GM21825 (cell line): ENCODE results near the gene TMIGD1.
A peak's percentile ranks its signal among the peaks of the same experiment; 100 is the strongest.

ENCODE experiments used
- ATAC-seq: cut with Tn5 transposase; IDR thresholded peaks from one replicate; pipeline ENCODE4 v1.9.1; 2021; ENCODE audit warnings: mild to moderate bottlenecking, moderate library complexity; ENCODE audit not compliant: unreplicated experiment

Gene TMIGD1

DNA sequence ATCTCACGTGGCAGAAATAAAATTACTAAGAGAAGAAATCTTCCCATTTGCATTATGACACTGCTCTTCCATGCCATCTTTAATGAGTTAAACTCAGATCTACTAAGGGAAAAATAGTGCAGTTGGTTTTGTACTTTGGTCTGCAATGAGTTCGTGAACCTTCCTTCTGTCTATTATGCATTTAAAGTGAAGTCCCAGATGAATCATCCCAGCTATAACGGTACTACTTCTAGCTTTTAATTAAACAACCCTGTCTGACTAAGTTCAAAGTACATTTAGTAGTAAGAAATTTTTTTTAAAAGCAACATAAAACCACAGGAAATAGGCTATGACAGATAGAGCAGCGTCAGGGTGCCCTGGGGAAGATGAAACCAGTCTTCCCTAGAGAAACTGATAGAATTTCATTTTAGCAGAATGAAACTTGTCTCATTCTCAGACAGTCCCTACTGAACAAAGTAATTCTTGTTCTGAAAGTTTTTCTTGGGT is 1.8 kb downstream of the TMIGD1 start:
- ATAC-seq, result peak; percentile 55

DNA sequence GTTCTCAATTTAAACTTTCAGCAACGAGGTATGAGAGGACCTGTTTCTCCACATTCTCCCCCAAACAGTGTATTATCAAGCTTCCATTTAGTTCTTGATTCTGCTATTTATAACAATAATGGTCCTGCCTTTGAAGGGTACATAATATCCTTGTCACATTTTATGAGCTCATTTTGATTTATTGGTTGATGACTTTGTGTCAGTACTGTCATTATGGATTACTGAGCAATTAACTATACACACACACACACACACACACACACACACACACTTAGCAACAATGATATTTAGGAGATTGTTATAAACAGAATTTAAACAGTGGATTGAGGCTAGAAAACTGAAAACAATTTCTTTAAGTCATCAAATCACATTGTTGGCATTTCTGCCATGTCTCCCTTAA is 7.0 kb downstream of the TMIGD1 start:
- no peak for ATAC-seq

DNA sequence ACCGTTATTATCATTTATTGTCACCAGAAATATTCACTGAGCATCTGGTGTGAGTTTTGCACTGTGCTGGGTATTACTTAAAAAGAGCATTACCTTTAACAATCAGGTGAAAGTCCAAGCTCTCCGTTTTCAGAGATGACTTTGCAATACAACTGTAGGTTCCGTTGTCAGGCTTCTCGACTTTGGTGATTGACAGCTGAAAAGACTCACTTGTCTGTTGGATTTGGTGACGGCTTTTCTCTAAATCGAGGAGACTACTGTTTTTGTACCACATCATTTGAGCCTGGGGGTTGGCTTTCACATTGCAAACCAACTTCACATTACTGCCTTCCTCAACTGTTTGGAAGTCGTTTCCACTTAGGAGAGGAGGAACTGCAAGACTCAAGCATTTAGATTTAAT is 9.1 kb downstream of the TMIGD1 start:
- no peak for ATAC-seq

DNA sequence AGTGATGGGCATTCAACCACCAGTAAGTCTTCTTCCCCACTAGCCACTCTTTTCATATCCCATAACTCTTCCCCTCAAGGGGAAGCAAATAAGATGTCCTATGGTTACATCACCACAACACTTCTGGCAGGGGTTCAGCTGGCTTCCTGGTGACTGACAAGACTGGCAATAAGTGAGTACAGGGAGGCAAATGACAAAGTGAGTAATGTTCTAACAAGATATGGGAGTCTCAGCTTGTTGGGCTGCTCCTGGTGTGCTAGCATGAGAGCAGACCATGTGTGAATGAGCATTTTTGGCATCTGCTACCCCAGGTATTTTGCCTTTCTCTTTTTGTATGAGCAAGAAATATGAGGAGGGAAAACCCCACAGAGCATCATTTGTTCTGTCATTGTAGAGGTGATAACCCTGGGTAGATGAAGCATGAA is 9.9 kb downstream of the TMIGD1 start:
- ATAC-seq, result no peak

DNA sequence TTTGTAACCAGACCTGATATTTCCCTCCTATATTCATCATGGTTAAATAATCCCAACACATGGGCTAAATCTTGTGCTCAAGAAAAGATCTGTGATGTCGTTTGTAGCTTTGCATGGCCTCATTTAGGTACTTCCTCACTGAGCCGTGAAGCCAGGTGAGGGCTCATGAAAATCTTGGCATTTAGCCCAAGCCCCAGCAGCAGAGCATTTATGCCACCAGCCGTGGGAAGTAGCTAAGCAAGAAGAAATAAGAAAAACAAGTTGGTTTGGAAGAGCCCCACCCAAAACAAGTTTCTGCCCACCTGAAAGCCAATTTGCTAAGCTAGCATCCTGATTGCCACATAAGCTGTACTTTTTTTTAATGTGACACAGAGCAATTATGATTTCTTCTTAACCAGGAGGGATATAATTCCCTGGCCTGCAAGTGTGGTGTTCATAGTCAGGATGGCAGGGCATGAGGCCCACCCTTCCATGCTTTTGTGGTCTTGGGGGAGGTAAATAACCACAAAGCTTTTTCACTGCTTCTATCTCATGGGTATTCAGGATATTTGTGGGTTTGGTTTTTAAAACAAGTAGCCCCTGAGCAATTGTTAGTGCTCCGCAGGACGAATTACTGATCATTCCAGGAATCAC is 10.5 kb downstream of the TMIGD1 start:
- no peak for ATAC-seq

DNA sequence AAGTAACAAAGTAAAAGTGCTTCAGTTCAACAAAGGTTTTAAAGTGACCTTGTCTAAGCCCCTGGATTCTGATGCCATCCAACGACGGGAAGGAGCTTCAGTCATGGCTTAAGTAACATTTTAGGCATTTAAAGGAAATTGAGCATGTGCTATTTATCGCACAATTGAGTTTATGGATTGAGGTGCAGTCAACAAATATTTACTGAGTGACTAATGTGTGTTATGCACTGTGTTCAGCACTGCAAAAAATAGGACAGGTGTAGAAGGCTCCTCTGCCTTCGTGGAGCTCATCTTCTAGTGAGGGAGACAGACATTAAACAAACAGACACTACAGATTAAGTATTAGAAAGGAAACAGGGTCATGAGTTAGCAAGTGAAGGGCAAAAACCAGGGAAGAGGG is 12.5 kb downstream of the TMIGD1 start:
- no peak for ATAC-seq

DNA sequence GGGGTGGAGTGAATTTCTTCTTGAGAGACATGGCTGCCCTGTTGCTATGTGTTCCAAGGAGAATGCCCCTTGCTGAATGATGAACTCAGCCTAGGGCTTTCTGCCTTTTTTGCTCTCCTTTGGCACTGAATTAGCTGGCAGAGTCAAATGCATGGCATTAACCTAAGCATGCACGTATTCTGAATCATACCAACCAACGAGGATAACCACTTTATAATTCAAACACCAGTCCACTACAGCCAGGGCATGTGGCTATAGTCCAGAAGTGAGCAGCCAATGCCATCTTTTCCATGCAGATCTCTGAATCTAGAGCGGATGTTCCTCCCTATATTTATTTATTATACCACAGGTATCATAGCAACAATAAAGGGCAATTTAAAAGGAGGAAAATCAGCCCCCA is 15.7 kb downstream of the TMIGD1 start:
- no peak for ATAC-seq

DNA sequence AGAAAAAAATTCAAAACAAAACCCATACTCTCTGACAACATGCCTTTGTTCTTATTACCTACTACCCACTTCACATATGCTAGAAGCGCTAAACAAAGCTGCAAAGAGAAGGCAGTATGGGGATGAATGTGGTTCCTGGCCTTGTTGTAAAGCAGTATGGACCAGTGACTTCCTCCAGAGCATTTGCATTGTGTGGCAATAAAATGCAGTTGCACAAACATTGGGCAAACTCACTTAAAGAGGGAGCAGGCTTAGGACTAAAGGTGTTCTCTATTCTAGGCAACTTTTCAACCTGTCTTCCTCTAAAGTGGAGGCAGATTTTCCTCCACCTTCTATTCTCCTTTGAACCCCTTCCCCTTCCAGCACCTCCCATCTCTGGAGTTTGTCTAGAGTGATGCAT is 17.1 kb downstream of the TMIGD1 start:
- ATAC-seq, result no peak

DNA sequence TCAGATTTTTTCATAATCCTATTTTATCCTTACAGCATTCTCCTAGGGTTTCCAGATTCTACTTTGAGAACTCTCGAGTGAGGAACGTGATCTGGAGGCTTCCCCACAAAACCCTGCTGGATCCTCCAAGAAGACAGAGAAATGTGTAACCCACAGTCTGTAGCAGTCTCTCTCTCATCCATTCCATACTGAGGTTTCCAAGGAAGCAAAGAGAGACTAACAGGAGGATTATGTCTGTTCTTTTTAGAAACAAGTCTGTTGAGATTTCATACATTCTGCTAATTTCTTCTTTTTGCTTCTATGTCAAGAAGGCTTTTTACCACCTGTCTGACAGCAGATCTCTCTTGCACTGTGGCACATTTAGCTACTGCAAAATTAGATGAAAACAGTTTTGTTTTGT is 18.8 kb downstream of the TMIGD1 start:
- ATAC-seq, result no peak

DNA sequence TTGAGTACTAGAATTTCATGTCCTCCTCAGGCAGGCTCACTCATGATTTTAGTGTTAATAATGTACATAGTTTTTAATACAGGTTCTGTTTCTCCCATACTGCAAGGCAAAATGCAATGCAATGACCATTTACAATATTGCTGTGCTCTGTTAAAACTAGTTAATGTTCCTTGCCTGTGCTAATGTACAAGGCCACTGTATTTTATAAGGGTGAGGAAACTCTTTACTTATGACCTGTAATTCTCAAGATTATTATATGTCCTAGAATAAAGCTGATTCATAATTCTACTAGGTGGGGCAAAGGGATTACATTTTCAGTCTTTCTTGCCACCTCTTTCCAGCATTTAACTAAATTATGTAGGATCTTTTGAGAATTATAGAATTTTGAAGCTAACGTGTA is 19.4 kb downstream of the TMIGD1 start:
- ATAC-seq, result no peak

DNA sequence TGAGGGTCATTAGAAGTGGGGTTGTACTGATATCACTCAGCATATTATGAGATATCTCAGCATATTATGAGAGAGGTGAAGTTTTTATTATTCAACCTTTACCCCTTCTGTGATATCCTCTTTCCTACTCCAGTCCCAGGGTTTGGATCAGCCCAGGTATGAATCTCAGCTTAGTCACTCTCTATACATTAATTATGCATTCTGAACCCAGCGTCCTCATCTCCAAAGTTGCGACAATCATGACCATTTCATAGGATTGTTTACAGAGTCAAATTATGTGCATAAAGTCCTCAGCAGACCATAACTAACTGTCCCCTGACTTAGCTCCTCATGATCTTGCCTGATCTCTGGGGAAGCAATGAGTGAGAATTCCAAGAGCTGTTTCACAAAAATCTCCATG is 21.6 kb downstream of the TMIGD1 start:
- no peak for ATAC-seq

DNA sequence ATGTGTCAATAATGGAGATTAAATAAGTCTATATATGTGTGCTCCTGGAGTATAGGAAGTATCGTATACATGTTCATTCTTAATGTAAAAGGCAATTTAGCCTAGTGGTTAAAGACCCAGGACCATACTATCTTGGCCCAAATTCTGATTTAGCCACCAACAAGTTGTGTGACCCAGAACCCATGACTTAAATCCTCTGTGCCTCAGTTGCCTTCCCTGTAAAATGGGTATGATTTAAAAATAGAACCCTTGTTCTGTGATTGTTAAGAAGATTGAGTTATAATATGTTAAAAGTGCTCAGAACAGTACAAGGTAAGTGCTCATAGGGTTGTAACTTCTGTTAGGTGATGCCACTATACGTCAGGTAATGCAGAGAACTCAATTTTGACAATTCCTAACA is 23.3 kb downstream of the TMIGD1 start:
- no peak for ATAC-seq

DNA sequence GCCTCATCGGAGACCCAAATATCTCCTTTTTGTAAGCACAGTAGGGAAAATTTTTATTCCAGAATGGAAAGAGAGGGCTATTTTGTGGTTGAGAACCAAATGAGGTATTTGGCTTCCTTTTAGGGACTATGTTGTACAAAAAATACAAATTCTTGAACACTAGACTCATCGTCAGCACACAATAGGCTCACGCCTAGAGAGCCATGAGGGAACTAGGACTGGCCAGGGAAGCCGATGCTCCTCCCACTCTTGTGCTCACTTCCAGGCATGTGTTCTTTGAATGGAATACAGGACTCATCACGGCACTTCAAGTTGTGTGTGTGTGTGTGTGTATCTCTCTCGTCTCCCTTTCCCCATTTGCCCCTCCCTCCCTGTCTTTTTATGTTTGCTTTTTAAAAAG is 24.3 kb downstream of the TMIGD1 start:
- no peak for ATAC-seq

DNA sequence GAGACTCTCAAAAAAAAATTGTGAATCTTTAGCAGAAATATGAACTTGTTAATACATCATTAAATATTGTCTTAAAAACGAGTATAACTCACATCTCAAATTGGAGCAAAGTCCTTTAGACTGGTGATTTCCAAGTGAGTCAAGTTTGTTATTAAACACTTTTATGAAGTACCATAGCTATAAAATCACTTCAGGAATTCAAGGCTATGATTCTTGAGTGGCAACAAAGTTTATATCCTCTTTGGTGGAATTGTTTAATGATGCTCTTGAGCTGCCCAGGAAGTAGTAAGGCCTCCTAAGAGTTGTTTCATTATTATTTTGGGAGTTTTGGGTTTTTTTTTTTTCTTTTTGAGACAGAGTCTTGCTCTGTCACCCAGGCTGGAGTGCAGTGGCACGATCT is 25.5 kb downstream of the TMIGD1 start:
- ATAC-seq, result no peak

DNA sequence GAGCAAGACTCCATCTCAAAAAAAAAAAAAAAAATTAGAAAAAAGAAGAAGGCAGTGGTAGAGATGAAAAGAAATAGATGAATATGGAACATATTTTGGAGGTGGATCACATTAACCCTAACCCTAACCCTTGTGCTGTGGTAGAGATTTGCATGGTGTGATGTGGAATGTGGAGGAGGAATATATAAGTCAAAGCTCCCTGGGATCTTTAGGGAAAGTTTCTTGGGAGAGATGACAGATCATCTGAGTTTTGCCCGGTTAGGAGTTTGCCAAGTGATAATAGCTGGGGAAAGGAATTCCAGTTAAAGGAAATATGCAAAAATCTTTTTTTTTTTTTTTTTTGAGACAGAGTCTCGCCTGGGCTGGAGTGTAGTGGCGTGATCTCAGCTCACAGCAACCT is 29.1 kb downstream of the TMIGD1 start:
- no peak for ATAC-seq

DNA sequence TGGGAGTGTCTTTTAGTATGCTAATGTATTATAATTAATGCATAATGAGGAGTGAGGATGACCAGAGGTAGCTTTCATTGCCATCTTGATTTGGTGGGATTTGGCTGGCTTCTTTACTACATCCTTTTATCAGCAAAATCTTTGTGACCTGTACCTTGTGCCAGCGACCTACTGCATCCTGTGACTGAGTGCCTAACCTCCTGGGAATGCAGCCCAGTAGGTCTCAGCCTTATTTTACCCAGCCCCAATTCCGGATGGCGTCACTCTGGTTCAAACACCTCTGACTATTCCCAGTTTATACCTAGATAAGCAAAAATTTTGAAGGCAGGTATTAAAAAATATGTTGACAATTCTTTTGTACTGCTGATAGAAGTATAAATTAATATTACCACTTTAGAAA is 31.6 kb downstream of the TMIGD1 start:
- no peak for ATAC-seq

DNA sequence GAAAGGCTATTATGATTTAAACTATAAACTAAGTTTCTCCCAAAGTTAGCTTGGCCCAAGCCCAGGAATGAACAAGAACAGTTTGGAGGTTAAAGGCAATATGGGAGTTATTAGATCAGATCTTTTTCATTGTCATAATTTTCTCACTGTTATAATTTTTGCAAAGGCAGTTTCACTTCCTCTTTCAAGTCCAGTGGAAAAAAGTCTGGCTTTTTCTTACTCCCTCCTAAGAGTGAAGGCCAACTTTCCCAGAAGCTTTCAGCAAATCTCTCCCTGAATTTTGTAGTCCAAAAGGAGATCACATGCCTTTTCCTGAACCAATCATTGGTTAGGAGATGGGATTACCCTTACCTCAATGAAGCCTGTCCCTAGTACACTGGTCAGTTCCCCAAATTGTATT is 33.0 kb downstream of the TMIGD1 start:
- ATAC-seq, result no peak

DNA sequence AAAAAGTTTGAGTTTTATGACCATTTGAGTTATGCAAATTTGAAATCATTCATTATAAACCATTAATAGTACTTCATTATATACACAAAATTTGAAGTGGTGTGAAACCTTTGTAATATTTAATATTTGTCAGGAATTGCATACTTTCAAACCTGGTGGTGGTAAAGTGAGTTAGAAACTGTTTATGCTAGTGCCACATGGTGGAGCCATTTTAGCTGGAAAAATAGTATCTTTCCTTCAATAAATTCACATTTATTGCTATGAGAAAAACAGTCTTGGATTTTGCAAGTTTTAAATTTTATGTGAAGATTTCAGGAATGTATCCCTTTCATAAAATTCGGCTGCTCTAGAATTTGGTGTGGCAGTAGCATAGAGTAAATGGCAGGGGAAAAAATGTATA is 34.9 kb downstream of the TMIGD1 start:
- ATAC-seq, result no peak

DNA sequence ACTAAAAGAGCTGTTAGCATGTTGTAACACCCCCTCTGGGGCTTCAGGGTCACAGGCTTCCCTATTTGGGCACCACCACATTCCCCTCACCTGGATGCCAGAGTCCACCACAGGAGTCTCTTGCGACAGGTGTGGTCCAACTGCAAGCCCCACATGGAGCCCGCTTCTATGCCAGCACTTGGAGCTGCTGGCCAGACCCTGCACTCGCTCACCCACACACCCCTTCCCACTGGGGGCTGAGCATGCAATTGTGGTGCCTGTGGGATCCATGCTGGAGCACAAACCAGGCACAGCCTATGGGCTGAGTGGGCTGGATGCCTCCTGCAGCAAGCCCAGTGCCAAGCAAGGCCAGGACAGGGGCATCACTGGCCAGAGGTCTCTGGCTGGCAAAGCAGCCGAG is 36.1 kb downstream of the TMIGD1 start:
- no peak for ATAC-seq

DNA sequence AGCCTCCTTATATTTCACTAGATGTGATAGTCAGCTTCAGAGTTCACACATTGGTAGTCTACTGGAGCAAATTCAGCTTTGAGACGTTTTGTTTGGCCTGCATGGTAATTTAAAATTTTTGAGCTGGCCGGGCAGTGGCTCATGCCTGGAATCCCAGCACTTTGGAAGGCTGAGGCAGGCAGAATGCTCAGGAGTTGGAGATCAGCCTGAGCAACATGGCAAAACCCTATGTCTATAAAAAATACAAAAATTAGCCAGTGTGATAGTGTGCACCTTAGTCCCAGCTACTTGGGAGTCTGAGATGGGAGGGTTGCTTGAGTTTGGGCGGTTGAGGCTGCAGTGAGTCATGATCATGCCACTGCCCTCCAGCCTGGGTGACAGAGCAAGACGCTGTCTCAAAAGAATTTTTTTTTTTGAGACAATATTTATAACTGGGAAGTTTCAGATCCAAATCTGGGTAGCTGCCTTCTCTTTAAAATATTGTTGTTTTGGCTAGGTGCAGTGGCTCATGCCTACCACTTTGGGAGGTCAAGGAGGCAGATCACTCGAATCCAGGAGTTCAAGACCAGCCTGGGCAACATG is 37.3 kb downstream of the TMIGD1 start:
- no peak for ATAC-seq

DNA sequence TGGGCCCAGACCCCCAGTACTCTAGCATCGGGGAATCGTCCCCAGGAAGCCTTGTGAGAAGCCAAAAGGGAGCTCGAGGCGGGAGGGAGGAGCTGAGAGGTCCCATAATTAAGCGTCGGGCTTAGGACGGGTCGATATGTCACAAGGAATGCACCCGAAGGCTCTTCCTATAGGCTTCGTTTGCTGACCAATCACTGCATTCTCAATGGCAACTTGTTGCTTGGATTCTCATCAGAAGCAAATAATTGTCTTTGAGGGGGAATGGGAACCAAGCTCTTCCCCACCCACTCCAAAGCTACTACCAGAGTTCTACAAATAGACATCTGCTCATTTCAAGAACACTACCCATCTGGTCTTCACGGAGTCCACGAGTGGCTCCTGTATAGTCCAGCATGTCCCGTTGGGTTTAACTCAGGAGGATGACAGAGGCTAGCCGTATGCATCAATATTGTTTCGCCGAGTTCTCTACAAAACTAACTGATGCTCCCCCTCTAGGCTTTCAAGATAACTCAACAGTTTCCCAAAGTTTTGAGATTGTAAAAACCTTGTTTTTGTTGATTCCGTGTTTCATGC is 41.5 kb downstream of the TMIGD1 start:
- no peak for ATAC-seq

DNA sequence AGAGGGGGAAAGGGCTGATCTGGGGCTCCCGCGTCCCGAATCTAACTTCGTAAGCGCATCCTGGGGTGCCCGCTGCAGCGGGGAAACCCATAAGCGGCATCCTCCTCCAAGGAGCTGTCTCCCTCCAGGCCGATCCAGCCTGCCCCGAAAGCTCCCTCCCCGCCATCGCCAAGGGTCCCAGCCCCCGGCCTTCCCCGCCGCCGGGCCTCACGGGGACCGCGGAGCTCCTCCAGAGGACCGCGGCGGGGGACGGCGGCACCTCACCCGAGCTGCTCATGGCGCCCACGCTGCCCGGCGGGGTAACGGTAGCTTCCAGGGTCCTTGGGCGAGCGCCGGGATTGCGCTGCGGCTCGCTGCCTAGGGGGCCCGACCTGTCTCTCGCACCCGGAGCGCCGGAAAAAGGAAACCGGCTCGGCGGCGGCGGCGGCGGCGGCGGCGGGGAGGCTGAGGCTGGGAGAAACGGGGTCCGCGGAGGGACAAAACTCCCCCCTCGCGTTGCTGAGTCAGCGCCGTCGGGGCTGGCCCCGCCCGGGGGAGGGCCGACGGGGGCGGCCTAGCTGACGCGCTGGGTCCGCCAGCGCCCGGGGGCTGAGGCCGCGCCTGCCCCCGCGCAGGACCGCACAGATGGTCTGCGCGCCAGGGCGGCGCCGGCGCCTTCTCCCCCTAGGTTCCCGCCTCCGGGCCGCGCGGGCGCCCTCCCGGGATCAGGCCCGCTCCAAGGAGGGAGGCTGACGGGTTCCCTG is 42.1 kb downstream of the TMIGD1 start, which contains the start of gene BLMH:
TSS of gene BLMH (minus strand) at position 402 of the 743 bp plus-strand sequence. CDS start at position 277, 125 bp downstream.
- peak; percentile 64 for ATAC-seq
